Activated T-cell treated with anti-CD3 and anti-CD28 coated beads for 4 hours (primary cell): Measurements from ENCODE around the gene IFNK.

ENCODE experiments used
- DNase-seq: peaks from one replicate; pipeline ENCODE4 v3.0.0-alpha.2; 2020

IFNK gene

DNA sequence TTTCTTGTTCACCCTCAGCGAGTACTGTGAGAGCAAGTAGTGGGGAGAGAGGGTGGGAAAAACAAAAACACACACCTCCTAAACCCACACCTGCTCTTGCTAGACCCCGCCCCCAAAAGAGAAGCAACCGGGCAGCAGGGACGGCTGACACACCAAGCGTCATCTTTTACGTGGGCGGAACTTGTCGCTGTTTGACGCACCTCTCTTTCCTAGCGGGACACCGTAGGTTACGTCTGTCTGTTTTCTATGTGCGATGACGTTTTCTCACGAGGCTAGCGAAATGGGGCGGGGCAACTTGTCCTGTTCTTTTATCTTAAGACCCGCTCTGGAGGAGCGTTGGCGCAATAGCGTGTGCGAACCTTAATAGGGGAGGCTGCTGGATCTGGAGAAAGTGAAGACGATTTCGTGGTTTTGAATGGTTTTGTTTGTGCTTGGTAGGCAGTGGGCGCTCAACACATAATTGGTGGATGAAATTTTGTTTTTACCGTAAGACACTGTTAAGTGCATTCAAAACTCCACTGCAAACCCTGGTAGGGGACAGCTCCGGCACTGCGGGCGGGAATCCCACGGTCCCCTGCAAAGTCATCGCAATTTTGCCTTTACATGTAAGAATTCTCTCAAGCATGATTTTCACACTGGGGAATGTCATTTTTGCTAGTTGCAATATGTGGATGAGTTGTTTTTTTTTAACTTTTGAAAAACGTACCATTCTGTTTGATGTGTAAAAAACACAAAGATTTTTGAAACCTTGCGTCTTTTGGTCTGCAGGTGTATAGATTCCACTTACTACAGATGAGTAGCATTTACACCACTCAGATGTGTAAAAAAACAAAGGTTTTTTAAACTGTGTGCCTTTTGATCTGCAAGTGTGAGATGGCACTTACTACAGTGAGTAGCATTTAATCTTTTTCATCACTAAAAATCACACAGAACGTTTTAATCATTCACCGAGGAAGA is 49.8 kb downstream of the IFNK start:
- peak; percentile 96 for DNase-seq
